ENCODE data around the gene RASSF3.

Gene RASSF3

DNA sequence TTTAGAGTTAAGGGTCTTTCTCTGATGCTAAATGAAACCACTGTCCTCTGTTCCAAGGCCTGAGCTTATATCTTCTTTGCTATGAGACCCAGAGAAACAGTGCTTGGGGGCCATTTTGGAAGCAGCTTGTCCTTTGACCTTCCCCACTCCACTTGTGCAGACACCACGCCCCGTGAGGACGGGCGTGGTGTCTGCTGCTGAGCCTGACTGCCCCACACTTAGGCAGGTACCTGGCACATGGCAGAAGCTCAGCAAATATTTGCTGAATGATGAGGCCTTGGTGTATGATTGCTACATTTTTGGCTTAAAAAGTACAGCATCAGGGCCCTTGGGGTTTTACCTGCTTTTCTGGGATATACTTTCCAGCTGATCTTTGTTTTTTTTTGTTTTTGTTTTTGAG is 69.9 kb downstream of the RASSF3 start:
- no peak for DNase-seq (ENCODE audit: low spot score)
- TF ChIP-seq CTCF (IDR thresholded peaks at IDR 0.05; ENCODE audit: extremely low read depth, missing control alignments) = no peak

DNA sequence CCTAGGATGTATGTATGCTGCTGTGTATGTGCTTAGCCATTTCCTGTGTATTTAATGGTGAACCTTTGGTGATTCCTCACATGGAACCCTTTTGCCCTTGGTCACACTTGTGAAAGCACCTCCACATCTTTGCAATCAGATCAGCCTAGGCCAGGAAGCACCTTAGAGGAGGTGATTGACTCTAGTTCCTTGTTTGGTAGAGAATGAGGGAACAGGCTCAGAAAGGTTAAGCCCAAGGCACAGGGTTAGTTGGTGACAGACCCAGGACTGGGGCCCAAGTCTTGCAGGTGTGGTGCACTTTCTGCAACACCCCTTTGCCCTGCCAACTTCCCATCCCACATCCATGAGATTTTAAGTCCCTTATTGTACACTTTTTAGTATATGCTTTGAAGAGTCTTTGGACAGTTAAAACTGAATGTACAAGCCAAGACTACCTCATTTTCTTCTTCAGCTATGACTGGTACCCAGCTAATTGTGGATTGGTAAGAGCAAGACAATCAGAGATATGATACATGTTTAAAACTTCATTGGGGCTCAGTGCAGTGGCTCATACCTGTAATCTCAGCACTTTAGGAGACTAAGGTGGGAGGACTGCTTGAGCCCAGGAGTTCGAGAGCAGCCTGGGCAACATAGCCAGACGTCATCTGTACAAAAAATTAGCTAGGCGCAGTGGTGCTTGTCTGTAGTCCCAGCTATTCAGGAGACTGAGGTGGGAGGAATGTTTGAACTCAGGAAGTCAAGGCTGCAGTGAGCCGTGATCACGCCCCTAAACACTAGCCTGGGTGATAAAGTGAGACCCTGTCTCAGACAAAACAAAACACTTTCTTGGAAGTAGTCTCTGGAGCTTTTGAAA is 71.1 kb downstream of the RASSF3 start:
- no peak for DNase-seq (ENCODE audit: low spot score)
- no peak for TF ChIP-seq CTCF (IDR thresholded peaks at IDR 0.05; ENCODE audit: extremely low read depth, missing control alignments)

- no peak for TF ChIP-seq CTCF (IDR thresholded peaks at IDR 0.05; ENCODE audit: extremely low read depth, missing control alignments)
- no peak for DNase-seq (ENCODE audit: low spot score)
Observed at GRCh38 chr12:64682572-64683277, 72.4 kb downstream of the RASSF3 start.

GRCh38 chr12:64683816-64684543 is 73.7 kb downstream of the RASSF3 start:
- no peak for TF ChIP-seq CTCF (IDR thresholded peaks at IDR 0.05; ENCODE audit: extremely low read depth, missing control alignments)
- DNase-seq (ENCODE audit: low spot score) = no peak

- no peak for TF ChIP-seq CTCF (IDR thresholded peaks at IDR 0.05; ENCODE audit: extremely low read depth, missing control alignments)
- DNase-seq (ENCODE audit: low spot score) = no peak
Observed at GRCh38 chr12:64685050-64685449, 74.8 kb downstream of the RASSF3 start.

- DNase-seq (ENCODE audit: low spot score) = no peak
- no peak for TF ChIP-seq CTCF (IDR thresholded peaks at IDR 0.05; ENCODE audit: extremely low read depth, missing control alignments)
Observed at GRCh38 chr12:64685605-64686004, 75.3 kb downstream of the RASSF3 start.

- TF ChIP-seq CTCF (IDR thresholded peaks at IDR 0.05; ENCODE audit: extremely low read depth, missing control alignments) = no peak
- DNase-seq (ENCODE audit: low spot score) = no peak
Observed at GRCh38 chr12:64687816-64688215, 77.5 kb downstream of the RASSF3 start.

All from GM20000 (cell line).